AG04449 (cell line): ENCODE results near the gene NOB1.
"Not testable (repeated sequence)": the region's sequence is repeated elsewhere in the genome, so short reads cannot be mapped to it uniquely, and the experiment has no call there.

ENCODE experiments used
- CTCF ChIA-PET: fragments of 350-600 bp; formaldehyde crosslinking; extraction: SDS; loops from one replicate; lab custom pipeline; 2021; ENCODE audit warnings: antibody characterized with exemption; lab: Yijun Ruan, JAX
- POLR2A ChIA-PET: fragments of 400-600, 350-600 bp; formaldehyde crosslinking; extraction: SDS; loops from one replicate; lab custom pipeline; 2020; ENCODE audit warnings: antibody characterized with exemption, inconsistent platforms; lab: Yijun Ruan, JAX
- DNase-seq: peaks from one replicate; pipeline ENCODE4 v3.0.0-alpha.2; 2010; ENCODE audit warnings: low read depth, low spot score
- H3K4me3 ChIP-seq: 2 replicates; pipeline ENCODE4 v1.5.1; 2011; ENCODE audit warnings: low read depth, mild to moderate bottlenecking, control low read depth, low read length
- CTCF ChIP-seq: IDR thresholded peaks from one replicate; pipeline ENCODE4 v1.5.1; 2011; ENCODE audit warnings: mild to moderate bottlenecking, moderate library complexity, low read length, control low read depth, inconsistent platforms; ENCODE audit not compliant: insufficient read depth; ENCODE audit errors: missing control alignments

NOB1 gene

GRCh38 chr16:69744363-69745231, 10.1 kb downstream of the NOB1 start:
- POLR2A ChIA-PET: interaction anchor here (1.5 kb wide), 1 partner anchor 10 kb away, joined by 4 read pairs; the partner anchor contains the start of gene NOB1
- H3K4me3 ChIP-seq: no peak overlapping the region
- TF ChIP-seq CTCF: no peak
- CTCF ChIA-PET: interaction anchor here (1.7 to 2.6 kb wide), 2 partner anchors 10 to 348 kb away, joined by 6 to 17 read pairs; partner anchors contain the start of gene NOB1
- no peak for DNase-seq

- no peak for DNase-seq
- no peak for TF ChIP-seq CTCF
- ChIA-PET POLR2A (interaction anchor here (1.2 kb wide), 1 partner anchor 16 kb away, joined by 3 read pairs; the partner anchor contains the start of gene NQO1), CTCF (interaction anchor here (0.8 to 4.8 kb wide), 3 partner anchors 11 to 33 kb away, joined by 3 to 52 read pairs (median 4); partner anchors contain the start of genes NOB1 and NQO1)
- no peak overlapping the region for H3K4me3 ChIP-seq
Measured at GRCh38 chr16:69741951-69742904, 12.5 kb downstream of the NOB1 start.

GRCh38 chr16:69741519-69741918, 13.2 kb downstream of the NOB1 start:
- no peak overlapping the region for H3K4me3 ChIP-seq
- no peak for TF ChIP-seq CTCF
- CTCF ChIA-PET: interaction anchor here (0.8 to 4.8 kb wide), 3 partner anchors 12 to 32 kb away, joined by 3 to 52 read pairs (median 4); partner anchors contain the start of genes NOB1 and NQO1
- no peak for DNase-seq
- POLR2A ChIA-PET: interaction anchor here (0.8 to 1.2 kb wide), 2 partner anchors 14 to 16 kb away, joined by 3 read pairs; partner anchors contain the start of gene NQO1

GRCh38 chr16:69732101-69732500, 22.6 kb downstream of the NOB1 start:
- ChIA-PET POLR2A (no interaction called here), CTCF (interaction anchor here (2.1 kb wide), 1 partner anchor 23 kb away, joined by 8 read pairs; the partner anchor contains the start of gene NOB1)
- no peak for TF ChIP-seq CTCF
- no peak for DNase-seq
- no peak overlapping the region for H3K4me3 ChIP-seq

GRCh38 chr16:69731280-69731679, 23.4 kb downstream of the NOB1 start:
- POLR2A ChIA-PET: interaction anchor here (0.6 kb wide), 1 partner anchor 91 kb away, joined by 3 read pairs; no protein-coding TSS in a partner anchor
- not testable (repeated sequence) for H3K4me3 ChIP-seq, DNase-seq
- CTCF ChIA-PET: interaction anchor here (2.1 kb wide), 1 partner anchor 23 kb away, joined by 8 read pairs; the partner anchor contains the start of gene NOB1

- POLR2A ChIA-PET: interaction anchor here (3.4 kb wide), 1 partner anchor 25 kb away, joined by 11 read pairs; the partner anchor contains the start of gene NOB1
- CTCF ChIA-PET: interaction anchor here (1.7 to 9.6 kb wide), 2 partner anchors 20 to 25 kb away, joined by 6 to 69 read pairs; partner anchors contain the start of gene NOB1
- not testable (repeated sequence) for H3K4me3 ChIP-seq, DNase-seq
Measured at GRCh38 chr16:69729030-69729429, 25.7 kb downstream of the NOB1 start.
